Activated B cell treated with CpG ODN at 0.5 μM for 24 hours (primary cell): ENCODE data around the gene BMI1. TPM values are rescaled to one million over a fixed set of nuclear protein-coding genes. Genes with fewer than 3 reads are reported as not detected.

Experiments
- ATAC-seq: fragments of 200-7000 bp; cut with Tn5 transposase; one replicate; pipeline ENCODE4 v1.10.0; 2021; ENCODE audit warnings: low read depth, mild to moderate bottlenecking, moderate library complexity
- CTCF ChIA-PET: fragments of 350-600 bp; sonication (Branson Sonifier 250); formaldehyde crosslinking; loops from one replicate; lab custom pipeline; 2021; ENCODE audit warnings: antibody characterized with exemption; lab: Charles Lee
- POLR2A ChIA-PET: fragments of 350-600 bp; sonication (Branson Sonifier 250); formaldehyde crosslinking; loops from one replicate; lab custom pipeline; 2021; ENCODE audit warnings: antibody characterized with exemption; lab: Charles Lee
- DNase-seq: peaks from one replicate; pipeline ENCODE4 v3.0.0; 2022
- H3K27ac Mint-ChIP-seq: one replicate; pipeline ENCODE4 v1.8.0; 2020; ENCODE audit warnings: mixed read lengths
- H3K27me3 Mint-ChIP-seq: one replicate; pipeline ENCODE4 v1.8.0; 2021; ENCODE audit warnings: mixed read lengths
- H3K36me3 Mint-ChIP-seq: one replicate; pipeline ENCODE4 v1.8.0; 2021; ENCODE audit warnings: low read depth, mixed read lengths
- H3K4me1 Mint-ChIP-seq: one replicate; pipeline ENCODE4 v1.8.0; 2021; ENCODE audit warnings: mixed read lengths
- H3K4me3 Mint-ChIP-seq: one replicate; pipeline ENCODE4 v1.8.0; 2020; ENCODE audit warnings: mild to moderate bottlenecking, mixed read lengths
- H3K9me3 Mint-ChIP-seq: one replicate; pipeline ENCODE4 v1.8.0; 2020; ENCODE audit warnings: mixed read lengths
- intact Hi-C: fragments of 100-400 bp; cut with micrococcal nuclease; formaldehyde crosslinking; loops from one replicate; pipeline ENCODE4 v1.15.1; 2024
- total RNA-seq: library from RNA; stranded (reverse); gene quantifications from 2 replicates; pipeline ENCODE4 v1.2.3, GENCODE V29; 2022
- TF ChIP-seq, protein P1 (sequence below): fragments of 200-600 bp; IDR thresholded peaks from one replicate; pipeline ENCODE4 v1.8.0; 2022; ENCODE audit warnings: antibody characterized with exemption, mild to moderate bottlenecking

Gene BMI1
- total RNA-seq, 1 donor from 2014 or later = 70.1 TPM

DNA sequence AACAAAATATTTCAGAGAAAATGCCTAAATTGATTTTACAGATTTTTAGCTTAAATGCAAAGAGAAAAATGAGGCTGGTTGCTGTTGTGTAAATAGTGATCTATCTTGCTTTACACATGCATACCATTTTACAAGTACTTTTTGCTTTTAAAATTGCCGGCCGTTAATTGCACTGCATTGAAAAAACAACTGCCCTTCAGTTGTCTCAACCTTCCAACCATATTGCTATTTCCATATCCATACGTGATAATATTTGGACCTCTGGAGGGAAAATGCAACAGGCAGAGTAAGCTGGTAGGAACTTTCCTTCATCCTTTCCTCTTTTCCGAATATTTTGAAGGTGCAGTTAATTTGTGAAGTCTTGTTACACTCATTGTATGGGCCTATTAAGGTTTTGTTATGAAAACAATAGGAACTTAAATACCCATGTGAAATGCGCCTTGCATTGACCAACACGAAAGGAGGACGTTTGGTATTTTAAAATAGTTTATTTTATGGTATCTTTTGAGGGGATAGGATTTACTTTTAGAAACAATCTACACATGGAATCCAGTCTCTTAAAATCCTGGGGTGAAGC lies 11.3 kb downstream of the BMI1 start:
- intact Hi-C loops = no loop called here
- Mint-ChIP-seq H3K4me1 (peaks cover 28% of the 10 kb centered on the region), H3K27ac (no peak overlapping the region), H3K27me3 (peaks cover 7% of the 10 kb centered on the region), H3K9me3 (peaks cover 3% of the 10 kb centered on the region), H3K36me3 (peaks cover 20% of the 10 kb centered on the region), H3K4me3 (no peak overlapping the region)
- ATAC-seq (no peak), DNase-seq (no peak)
- ChIA-PET POLR2A (interaction anchor here (1.2 to 1.6 kb wide), 3 partner anchors 8 to 16 kb away, joined by 4 to 6 read pairs (median 5); partner anchors contain the start of gene COMMD3), CTCF (no interaction called here)
- TF ChIP-seq, protein P1, sequence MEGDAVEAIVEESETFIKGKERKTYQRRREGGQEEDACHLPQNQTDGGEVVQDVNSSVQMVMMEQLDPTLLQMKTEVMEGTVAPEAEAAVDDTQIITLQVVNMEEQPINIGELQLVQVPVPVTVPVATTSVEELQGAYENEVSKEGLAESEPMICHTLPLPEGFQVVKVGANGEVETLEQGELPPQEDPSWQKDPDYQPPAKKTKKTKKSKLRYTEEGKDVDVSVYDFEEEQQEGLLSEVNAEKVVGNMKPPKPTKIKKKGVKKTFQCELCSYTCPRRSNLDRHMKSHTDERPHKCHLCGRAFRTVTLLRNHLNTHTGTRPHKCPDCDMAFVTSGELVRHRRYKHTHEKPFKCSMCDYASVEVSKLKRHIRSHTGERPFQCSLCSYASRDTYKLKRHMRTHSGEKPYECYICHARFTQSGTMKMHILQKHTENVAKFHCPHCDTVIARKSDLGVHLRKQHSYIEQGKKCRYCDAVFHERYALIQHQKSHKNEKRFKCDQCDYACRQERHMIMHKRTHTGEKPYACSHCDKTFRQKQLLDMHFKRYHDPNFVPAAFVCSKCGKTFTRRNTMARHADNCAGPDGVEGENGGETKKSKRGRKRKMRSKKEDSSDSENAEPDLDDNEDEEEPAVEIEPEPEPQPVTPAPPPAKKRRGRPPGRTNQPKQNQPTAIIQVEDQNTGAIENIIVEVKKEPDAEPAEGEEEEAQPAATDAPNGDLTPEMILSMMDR = no peak

DNA sequence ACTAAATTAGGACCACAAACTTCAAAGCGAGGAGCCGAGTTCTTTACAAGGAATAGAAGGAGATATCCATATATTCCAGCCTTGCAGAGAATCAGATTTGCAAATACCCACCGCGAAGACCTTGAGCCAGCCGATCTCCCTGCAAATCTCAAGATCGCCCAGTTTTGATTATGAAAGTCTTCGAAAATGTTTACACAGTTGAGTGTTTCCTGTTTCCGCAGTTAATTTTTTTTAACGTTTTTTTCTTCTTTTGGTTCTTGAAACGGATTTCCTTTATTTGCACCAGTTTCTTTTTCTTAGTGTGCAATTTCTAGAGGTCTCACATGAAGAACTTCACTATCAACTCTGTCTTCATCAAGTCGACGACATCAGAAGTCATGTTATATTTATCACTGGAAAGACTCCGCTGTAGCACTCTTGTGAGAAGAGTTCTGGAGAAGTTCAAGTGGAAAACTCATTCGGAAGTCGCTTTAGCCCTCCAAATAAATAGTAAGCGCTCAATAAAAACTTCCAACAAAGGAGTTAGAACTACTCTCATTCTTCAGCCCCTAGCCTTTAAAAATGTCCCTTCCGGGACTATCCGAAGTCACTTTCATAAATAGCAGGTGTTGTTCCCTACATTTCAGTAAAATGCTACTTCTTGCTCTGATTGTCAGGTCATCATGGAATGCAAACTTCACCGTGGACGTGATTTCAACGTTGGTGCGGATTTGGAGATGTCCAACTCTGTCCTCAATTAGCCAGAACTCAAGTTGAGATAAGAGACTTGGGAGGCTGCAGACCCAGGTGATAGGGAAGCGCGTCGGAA lies 12.5 kb downstream of the BMI1 start:
- Mint-ChIP-seq H3K4me3 (peak overlapping the region; percentile 72), H3K27me3 (peaks cover 10% of the 10 kb centered on the region), H3K4me1 (peaks cover 29% of the 10 kb centered on the region), H3K9me3 (peaks cover 3% of the 10 kb centered on the region), H3K27ac (peak overlapping the region; percentile 80), H3K36me3 (peaks cover 14% of the 10 kb centered on the region)
- CTCF ChIA-PET = no interaction called here
- TF ChIP-seq, protein P1 = no peak
- DNase-seq (no peak), ATAC-seq (no peak)
- intact Hi-C loops = loop anchor here (1.0 kb wide), 1 partner anchor 8 kb away; no protein-coding TSS in a partner anchor
- POLR2A ChIA-PET = no interaction called here

DNA sequence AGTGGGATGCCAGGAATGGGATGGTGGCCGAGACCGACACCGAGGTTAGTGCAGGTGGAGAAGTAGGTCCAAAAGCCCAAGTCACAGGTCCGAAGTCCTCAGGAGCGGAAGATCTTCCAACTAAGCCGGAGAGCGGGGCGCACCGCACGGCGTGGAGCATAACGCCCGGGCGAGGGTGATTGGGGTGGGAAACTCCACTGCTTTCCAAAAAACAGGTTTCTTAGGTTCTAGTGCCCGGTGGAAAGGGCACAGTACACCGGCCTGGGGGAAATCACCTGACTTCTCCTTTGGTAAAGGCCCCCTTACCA lies 13.0 kb downstream of the BMI1 start:
- TF ChIP-seq, protein P1 = no peak

DNA sequence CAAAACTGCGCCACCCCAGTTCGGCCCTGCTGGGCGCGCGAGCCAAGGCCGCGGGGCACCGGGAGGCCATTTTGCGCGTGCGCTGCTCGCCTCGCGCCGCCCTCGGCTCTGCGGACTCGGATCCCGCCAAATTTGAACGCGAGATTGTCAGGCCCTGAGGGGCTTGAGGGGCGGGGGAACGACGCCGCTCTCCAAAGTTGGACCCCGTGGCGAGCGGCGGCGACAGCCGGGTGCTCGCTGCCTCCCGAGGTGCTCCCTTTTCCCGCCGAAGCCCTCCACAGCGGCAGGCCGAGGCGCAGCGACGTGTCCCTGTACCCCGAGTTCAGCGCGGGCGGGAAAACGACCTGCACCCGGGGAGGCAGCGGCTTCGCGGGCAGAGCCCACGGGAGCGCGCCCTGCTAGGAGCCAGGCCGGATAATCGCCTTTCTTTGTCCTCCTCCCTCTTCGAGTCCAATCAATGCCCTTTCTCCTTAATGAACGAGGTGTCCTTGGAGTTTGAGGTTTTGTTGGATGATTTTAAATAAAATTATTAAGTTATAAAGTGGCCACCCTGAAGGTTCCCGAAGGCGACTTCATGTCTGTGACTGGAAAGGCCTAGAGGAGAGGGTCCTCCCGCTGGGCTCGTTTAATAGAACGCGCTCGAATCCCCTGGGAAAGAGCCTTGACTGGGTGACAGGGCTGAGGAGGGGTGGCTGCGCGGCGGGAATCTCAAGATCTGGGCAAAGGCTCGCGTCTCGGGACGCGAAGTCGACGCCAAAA lies 13.7 kb downstream of the BMI1 start:
- peak; percentile 24 for DNase-seq
- Mint-ChIP-seq H3K9me3 (peaks cover 3% of the 10 kb centered on the region), H3K36me3 (peaks cover 8% of the 10 kb centered on the region), H3K4me1 (peaks cover 29% of the 10 kb centered on the region), H3K4me3 (peak overlapping the region; percentile 89), H3K27ac (peak overlapping the region; percentile 89), H3K27me3 (peaks cover 15% of the 10 kb centered on the region)
- no peak for ATAC-seq
- TF ChIP-seq, protein P1 = no peak
- intact Hi-C loops = loop anchor here (1.0 kb wide), 1 partner anchor 82 kb away; no protein-coding TSS in a partner anchor
- ChIA-PET POLR2A (interaction anchor here (0.8 kb wide), 1 partner anchor 102 kb away, joined by 3 read pairs; no protein-coding TSS in a partner anchor), CTCF (no interaction called here)

More for the DNA sequence above, 13.0 kb downstream of the BMI1 start:
- no peak for ATAC-seq
- Mint-ChIP-seq H3K9me3 (peaks cover 3% of the 10 kb centered on the region), H3K27ac (peak overlapping the region; percentile 80), H3K4me1 (peaks cover 29% of the 10 kb centered on the region), H3K27me3 (peaks cover 13% of the 10 kb centered on the region), H3K4me3 (peak overlapping the region; percentile 72), H3K36me3 (peaks cover 14% of the 10 kb centered on the region)
- intact Hi-C loops = loop anchor here (1.0 kb wide), 1 partner anchor 9 kb away; no protein-coding TSS in a partner anchor
- ChIA-PET CTCF (no interaction called here), POLR2A (no interaction called here)
- DNase-seq = no peak
